ENCODE measurements around the gene USP40.

Gene USP40

DNA sequence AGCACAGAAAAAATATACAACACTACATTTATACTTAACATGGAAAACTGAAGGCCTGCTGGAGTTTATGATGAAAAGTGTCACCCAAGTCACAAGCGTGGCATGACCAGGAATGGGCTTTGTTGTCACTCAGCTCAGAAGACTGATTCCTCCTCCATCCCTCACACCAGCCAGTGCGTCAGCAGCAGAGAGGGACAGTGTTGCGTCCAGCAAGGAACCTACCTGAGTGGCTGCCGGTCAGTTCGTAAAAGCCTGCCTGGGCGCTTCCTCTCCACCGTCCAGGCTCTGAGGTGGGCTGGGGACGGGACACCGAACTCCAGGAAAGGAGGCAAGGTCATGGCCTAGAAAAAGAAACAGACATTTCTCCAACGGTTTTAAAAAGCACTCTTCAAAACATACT lies 77.4 kb downstream of the USP40 start:
- TF ChIP-seq ZFX (IDR thresholded peaks at IDR 0.05) = no peak
- TF ChIP-seq, protein P1, sequence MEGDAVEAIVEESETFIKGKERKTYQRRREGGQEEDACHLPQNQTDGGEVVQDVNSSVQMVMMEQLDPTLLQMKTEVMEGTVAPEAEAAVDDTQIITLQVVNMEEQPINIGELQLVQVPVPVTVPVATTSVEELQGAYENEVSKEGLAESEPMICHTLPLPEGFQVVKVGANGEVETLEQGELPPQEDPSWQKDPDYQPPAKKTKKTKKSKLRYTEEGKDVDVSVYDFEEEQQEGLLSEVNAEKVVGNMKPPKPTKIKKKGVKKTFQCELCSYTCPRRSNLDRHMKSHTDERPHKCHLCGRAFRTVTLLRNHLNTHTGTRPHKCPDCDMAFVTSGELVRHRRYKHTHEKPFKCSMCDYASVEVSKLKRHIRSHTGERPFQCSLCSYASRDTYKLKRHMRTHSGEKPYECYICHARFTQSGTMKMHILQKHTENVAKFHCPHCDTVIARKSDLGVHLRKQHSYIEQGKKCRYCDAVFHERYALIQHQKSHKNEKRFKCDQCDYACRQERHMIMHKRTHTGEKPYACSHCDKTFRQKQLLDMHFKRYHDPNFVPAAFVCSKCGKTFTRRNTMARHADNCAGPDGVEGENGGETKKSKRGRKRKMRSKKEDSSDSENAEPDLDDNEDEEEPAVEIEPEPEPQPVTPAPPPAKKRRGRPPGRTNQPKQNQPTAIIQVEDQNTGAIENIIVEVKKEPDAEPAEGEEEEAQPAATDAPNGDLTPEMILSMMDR (conservative IDR thresholded peaks at IDR 0.05) = no peak
- H3K27ac ChIP-seq = no peak overlapping the region

DNA sequence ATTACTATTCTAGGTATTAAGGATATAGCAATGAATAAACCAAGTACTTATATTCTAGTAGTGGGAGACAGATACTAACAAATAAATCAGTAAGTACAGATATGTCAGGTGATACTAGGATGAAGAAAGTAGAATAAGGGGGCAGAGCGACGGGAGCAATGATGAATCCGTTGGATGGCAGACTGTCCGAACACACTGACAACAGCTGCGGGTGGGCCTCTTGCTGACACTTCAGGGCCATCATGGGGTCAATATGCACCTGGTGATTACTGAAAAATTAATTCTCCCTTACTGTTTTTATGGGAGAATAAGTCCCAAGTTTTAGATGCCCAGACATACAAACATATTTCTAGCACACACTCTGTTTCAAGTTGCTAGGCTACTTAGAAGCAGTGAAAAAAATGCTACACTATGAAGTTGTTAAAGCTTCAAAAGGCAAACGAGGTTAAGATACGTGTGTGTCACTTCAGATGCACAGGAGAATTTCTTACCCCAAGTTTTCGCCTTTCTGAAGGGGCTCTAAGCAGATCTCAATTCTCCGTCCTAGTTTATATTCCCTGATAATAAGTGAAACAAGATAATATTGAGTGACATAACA lies 78.7 kb downstream of the USP40 start:
- H3K27ac ChIP-seq = no peak overlapping the region
- no peak for TF ChIP-seq ZFX (IDR thresholded peaks at IDR 0.05)
- TF ChIP-seq, protein P1 (conservative IDR thresholded peaks at IDR 0.05) = no peak

DNA sequence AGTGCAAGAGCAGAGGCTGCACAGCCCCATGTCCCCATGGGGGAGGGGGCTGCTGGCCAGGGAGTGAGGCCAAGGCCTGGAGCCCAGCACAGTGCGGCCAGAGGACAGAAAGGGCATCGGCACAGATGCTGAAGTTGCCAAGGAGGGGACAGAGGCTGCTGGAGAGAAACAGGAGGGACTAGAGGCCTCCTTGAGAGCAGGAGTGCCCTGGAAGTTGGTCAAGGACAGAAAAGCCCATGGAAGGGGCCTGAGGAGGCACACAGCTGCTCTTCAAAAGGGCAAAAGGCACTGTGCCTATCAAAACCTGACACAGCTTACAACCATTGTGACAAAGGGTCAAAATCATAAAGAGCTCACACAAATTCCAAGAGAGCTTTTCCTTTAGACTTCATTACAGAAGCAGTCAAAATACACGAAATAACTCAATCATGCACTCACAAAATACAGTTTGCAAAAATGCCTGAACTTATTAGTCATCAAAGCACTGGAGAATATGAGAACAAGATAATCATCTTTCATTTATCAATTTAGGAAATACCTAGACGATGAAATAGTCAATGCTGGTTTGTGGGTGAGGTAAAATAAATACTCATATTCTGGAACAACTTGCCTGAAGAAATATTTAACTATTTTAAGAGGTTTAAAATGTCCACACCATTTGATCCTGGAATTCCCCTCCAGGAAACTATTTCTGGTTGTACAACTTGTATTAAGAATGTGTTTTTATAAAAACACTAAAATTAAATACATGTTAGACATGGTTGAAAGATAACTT lies 79.6 kb downstream of the USP40 start:
- no peak overlapping the region; the same call in 1 of the 2 replicates for H3K27ac ChIP-seq
- TF ChIP-seq, protein P1 (conservative IDR thresholded peaks at IDR 0.05) = no peak
- no peak for TF ChIP-seq ZFX (IDR thresholded peaks at IDR 0.05)

DNA sequence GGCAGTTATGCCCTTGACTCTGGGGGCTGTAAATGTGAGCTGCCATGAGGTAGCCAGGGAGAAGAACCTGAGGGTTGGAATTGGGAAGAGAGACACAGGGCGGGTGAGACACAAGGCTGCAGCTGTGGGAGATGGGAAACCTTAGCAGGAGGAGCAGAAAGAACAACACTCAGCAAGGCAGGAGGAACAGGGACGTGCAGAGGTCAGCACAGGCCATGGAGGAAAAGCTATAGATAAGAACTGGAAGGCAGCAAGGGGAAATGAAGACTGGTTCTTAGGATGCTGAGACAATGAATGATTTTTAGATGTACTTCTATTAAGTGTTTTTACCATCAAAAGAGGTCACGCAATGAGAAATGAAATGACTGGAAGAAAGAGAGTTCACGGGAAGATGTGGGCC lies 80.2 kb downstream of the USP40 start:
- no peak overlapping the region; the same call in 1 of the 2 replicates for H3K27ac ChIP-seq

DNA sequence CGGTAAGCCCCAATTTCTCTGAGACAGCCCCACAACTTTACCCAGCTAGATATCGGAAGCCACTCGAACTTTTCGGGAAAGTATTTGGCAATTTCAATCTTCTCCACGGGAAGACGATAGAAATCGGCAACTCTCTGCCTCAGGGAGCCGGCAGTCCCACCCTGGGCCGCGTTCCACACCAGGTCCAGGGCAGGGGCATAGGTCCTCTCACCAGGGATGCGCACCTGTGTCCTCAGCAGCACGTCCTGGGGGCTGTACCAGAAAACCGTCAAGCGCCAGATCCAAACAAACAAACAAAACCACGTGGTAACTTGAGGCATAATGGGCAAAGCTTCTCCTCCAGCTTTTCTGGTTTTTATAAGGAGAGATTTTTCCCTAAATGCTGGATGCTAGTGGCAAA lies 80.9 kb downstream of the USP40 start:
- no peak for TF ChIP-seq ZFX (IDR thresholded peaks at IDR 0.05)
- TF ChIP-seq, protein P1 (conservative IDR thresholded peaks at IDR 0.05) = no peak
- H3K27ac ChIP-seq = no peak overlapping the region

More for the DNA sequence above, 80.2 kb downstream of the USP40 start:
- TF ChIP-seq ZFX (IDR thresholded peaks at IDR 0.05) = no peak
- TF ChIP-seq, protein P1 (conservative IDR thresholded peaks at IDR 0.05) = no peak

DNA sequence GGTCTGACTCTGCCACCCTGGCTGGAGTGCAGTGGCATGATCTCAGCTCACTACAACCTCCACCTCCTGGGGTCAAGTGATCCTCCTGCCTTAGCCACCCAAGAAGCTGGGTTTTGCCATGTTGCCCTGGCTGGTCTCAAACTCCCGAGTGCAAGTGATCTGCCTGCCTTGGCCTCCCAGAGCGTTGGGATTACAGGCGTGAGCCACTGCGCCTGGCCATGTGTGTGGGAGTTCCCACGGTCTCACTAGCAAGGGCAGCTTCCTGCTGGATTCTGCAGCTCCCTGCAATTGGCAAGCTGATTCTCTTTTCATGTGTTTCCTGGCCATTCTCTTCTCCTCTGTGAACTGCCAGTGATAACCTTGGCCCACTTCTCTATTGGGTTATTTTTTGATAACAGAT lies 84.0 kb downstream of the USP40 start:
- TF ChIP-seq ZFX (IDR thresholded peaks at IDR 0.05) = no peak
- TF ChIP-seq, protein P1 (conservative IDR thresholded peaks at IDR 0.05) = no peak
- no peak overlapping the region for H3K27ac ChIP-seq

DNA sequence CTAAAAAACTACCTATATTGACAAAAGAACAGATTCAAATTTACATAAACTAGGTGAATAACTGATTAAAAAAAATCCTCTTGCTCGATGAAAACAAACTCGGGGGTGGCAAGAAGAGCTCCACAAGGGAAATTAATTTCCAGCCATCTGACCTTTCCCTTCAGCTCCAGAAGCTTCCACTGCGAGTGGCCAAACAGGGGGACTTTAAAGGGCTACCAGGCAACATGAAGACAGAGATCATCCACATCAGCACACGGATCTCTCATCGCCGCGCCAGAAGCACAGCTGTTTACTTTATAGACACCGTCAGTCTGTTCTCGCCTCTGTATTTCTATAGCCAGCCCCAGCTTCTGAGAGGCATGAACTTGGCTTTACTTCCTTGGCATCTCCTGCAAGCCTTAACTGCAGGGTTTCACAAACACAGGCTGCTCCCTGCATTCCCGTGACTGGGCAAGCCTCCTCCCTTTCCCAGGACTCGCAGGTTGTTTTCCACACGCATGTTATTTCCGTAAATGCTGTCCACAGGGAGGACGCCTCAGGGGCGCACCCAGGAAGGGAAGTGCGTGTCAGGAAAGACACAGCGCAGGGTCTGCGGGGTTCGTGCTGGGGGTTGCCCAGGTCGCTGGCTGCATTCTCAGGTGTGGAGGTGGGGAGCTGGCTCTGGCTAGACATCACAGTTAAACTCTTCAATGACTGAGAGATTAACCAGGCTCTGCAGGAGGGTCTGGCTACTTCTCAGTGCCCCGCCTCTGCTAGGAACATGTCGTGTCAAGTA lies 85.0 kb downstream of the USP40 start:
- no peak overlapping the region for H3K27ac ChIP-seq
- TF ChIP-seq, protein P1 (conservative IDR thresholded peaks at IDR 0.05) = no peak
- TF ChIP-seq ZFX (IDR thresholded peaks at IDR 0.05) = no peak

All from C4-2B (cell line).